GM12878 (cell line): ENCODE data around the gene DPYSL3. TPM values are rescaled to one million over a fixed set of nuclear protein-coding genes. Genes with fewer than 3 reads are reported as not detected.
"Not testable (repeated sequence)": the region's sequence is repeated elsewhere in the genome, so short reads cannot be mapped to it uniquely, and the experiment has no call there.

Experiments
- ATAC-seq: fragments of 200-7000 bp; cut with Tn5 transposase; 3 replicates; pipeline ENCODE4 v1.9.1; 2020; ENCODE audit warnings: mild to moderate bottlenecking, moderate library complexity
- BruUV-seq: library from RNA; stranded (reverse); fragments of 400-500 nt; replicated peaks from 2 replicates; lab custom pipeline; 2021; lab: Mats Ljungman, UMichigan
- CTCF ChIA-PET: fragments of 300-600 bp; sonication (Branson Sonifier 250); formaldehyde crosslinking; extraction: SDS; loops from one replicate; lab custom pipeline; 2021; ENCODE audit warnings: inconsistent platforms; lab: Yijun Ruan, JAX
- POLR2A ChIA-PET: fragments of 350-600 bp; formaldehyde crosslinking; extraction: SDS; loops from one replicate; lab custom pipeline; 2021; ENCODE audit warnings: inconsistent platforms; lab: Charles Lee
- RAD21 ChIA-PET: fragments of 300-600 bp; sonication (Branson Sonifier 250); formaldehyde crosslinking; loops from one replicate; lab custom pipeline; 2023; ENCODE audit warnings: antibody characterized with exemption; ENCODE audit not compliant: unreplicated experiment; lab: Charles Lee
- SMC1A ChIA-PET: fragments of 300-600 bp; sonication (Branson Sonifier 250); formaldehyde crosslinking; loops from one replicate; lab custom pipeline; 2023; ENCODE audit not compliant: unreplicated experiment, uncharacterized antibody; lab: Charles Lee
- DNase-seq: peaks from one replicate; pipeline ENCODE4 v3.0.0-alpha.2; 2011; ENCODE audit warnings: low read depth, low spot score
- FAIRE-seq: peaks from 3 replicates; lab custom pipeline; 2011; peaks lifted over from hg19 to GRCh38; lab: Jason Lieb, UNC
- H2AFZ ChIP-seq: 2 replicates; pipeline ENCODE4 v1.6.0; 2011; ENCODE audit warnings: low read depth, low read length, control low read depth; ENCODE audit not compliant: control insufficient read depth
- H3K27ac ChIP-seq: 2 replicates; pipeline ENCODE4 v1.5.1; 2011; ENCODE audit warnings: control low read depth; ENCODE audit not compliant: control insufficient read depth, insufficient read depth
- H3K27me3 ChIP-seq, 2 experiments: replicated peaks in 1 of 2; 2 replicates each; pipeline versions ENCODE4 v1.6.0 to v1.6.1; 2011; ENCODE audit warnings: low read length in 1 of 2; ENCODE audit not compliant: control insufficient read depth in 2 of 2, insufficient read depth in 2 of 2
- H3K36me3 ChIP-seq, 2 experiments: 2 replicates each; pipeline ENCODE4 v1.5.1; 2011; ENCODE audit warnings: low read length in 1 of 2; ENCODE audit not compliant: control insufficient read depth in 2 of 2, insufficient read depth in 2 of 2
- H3K4me1 ChIP-seq: 2 replicates; pipeline ENCODE4 v1.6.1; 2011; ENCODE audit warnings: mild to moderate bottlenecking, low read length, moderate library complexity, mixed read lengths; ENCODE audit not compliant: control insufficient read depth, insufficient read depth
- H3K4me2 ChIP-seq: 2 replicates; pipeline ENCODE4 v1.6.0; 2011; ENCODE audit warnings: control low read depth; ENCODE audit not compliant: control insufficient read depth, insufficient read depth
- H3K4me3 ChIP-seq: fragments of 200-600 bp; sonication (generic); 2 replicates; pipeline ENCODE4 v1.5.1; 2016
- H3K79me2 ChIP-seq: 2 replicates; pipeline ENCODE4 v1.6.0; 2011; ENCODE audit warnings: low read length; ENCODE audit not compliant: control insufficient read depth, insufficient read depth
- H3K9ac ChIP-seq: 2 replicates; pipeline ENCODE4 v1.8.0; 2011; ENCODE audit warnings: low read length, control low read depth, mixed read lengths; ENCODE audit not compliant: control insufficient read depth, insufficient read depth
- H3K9me3 ChIP-seq: replicated peaks from 3 replicates; pipeline ENCODE4 v1.5.1; 2011; ENCODE audit warnings: mild to moderate bottlenecking, low read length; ENCODE audit not compliant: control insufficient read depth, insufficient read depth
- H4K20me1 ChIP-seq: 2 replicates; pipeline ENCODE4 v1.6.0; 2011; ENCODE audit not compliant: control insufficient read depth, insufficient read depth
- CTCF ChIP-seq, 3 experiments: IDR thresholded peaks in 2 of 3; conservative IDR thresholded peaks in 1 of 3; 2 replicates each; pipeline ENCODE4 v1.5.1; 2011; ENCODE audit warnings: low read depth in 3 of 3, low read length in 3 of 3, mild to moderate bottlenecking in 3 of 3, control low read depth in 2 of 3, moderate library complexity in 2 of 3, inconsistent platforms in 1 of 3, mixed read lengths in 1 of 3; ENCODE audit not compliant: control insufficient read depth in 2 of 3, insufficient read depth in 1 of 3; ENCODE audit errors: extremely low read depth in 1 of 3
- ETV6 ChIP-seq, 2 experiments: fragments of 450-650 bp in 1 of 2; IDR thresholded peaks in 1 of 2; conservative IDR thresholded peaks in 1 of 2; 2 replicates each; pipeline ENCODE4 v1.6.1; 2014; ENCODE audit warnings: antibody characterized with exemption in 1 of 2, borderline replicate concordance in 1 of 2, low read depth in 1 of 2, mild to moderate bottlenecking in 1 of 2, moderate library complexity in 1 of 2
- SMC3 ChIP-seq: IDR thresholded peaks from 2 replicates; pipeline ENCODE4 v1.6.1; 2011; ENCODE audit warnings: low read length, improper control_type of control experiment, borderline replicate concordance
- ZBTB33 ChIP-seq: fragments of 450-650 bp; IDR thresholded peaks from 2 replicates; pipeline ENCODE4 v1.6.1; 2017; ENCODE audit warnings: mild to moderate bottlenecking
- WGBS: methylation state at CpG from one replicate; pipeline ENCODE4 v1.1.6; 2016; ENCODE audit warnings: low lambda C conversion rate; ENCODE audit not compliant: insufficient replicate concordance, insufficient coverage; ENCODE audit errors: missing lambda C conversion rate; 5-methylcytosine and 5-hydroxymethylcytosine counted together
- in situ Hi-C: fragments of 300-500 bp; cut with MboI; formaldehyde crosslinking; loops from 9 replicates; pipeline ENCODE4 v1.14.3; 2018; ENCODE audit warnings: mixed read lengths
- intact Hi-C: fragments of 100-400 bp; cut with micrococcal nuclease; formaldehyde crosslinking; loops from one replicate; pipeline ENCODE4 v1.14.2; 2022; ENCODE audit not compliant: unreplicated experiment
- polyA plus RNA-seq, 11 experiments: library from polyadenylated mRNA; depleted of rRNA in 4 of 11; unstranded in 6 of 11; stranded (reverse) in 5 of 11; fragments of >200 nt; fragmentation: Nextera tagmentation in 4 of 11; fragmentation: Illumina TruSeq in 1 of 11; extraction: Ambion mirVana in 4 of 11; extraction: Trizol in 1 of 11; gene quantifications; 1 replicate in 1 of 11; 2 replicates in 10 of 11; pipeline versions ENCODE4 v1.2.1 to v1.2.3, GENCODE V29; 2011 to 2016; ENCODE audit warnings: inconsistent platforms in 2 of 11, missing spikeins in 2 of 11, low read depth in 1 of 11
- total RNA-seq, 4 experiments: library from RNA; depleted of rRNA in 3 of 4; stranded (reverse); fragments of >200 nt in 3 of 4; fragmentation: Illumina TruSeq in 1 of 4; extraction: Trizol in 1 of 4; gene quantifications; 2 replicates each; pipeline versions ENCODE4 v1.2.1 to v1.2.3, GENCODE V29; 2013 to 2021

The DPYSL3 gene
- total and polyA plus RNA-seq, 10 of the 15 experiments (the other 5 are each of a cell fraction or from before 2014, with no cell fraction given) = 0.08 to 1.5 (median 0.45) TPM; not detected in 1

- CTCF ChIA-PET = interaction anchor here (0.9 to 4.0 kb wide), 24 partner anchors 11 to 716 kb away, joined by 3 to 61 read pairs (median 4); no protein-coding TSS in a partner anchor
- H4K20me1 ChIP-seq = no peaks in the 10 kb centered on the region
- POLR2A ChIA-PET = no interaction called here
- H3K4me2 ChIP-seq = no peak overlapping the region
- in situ Hi-C loops = no loop called here
- no peaks in the 10 kb centered on the region; a peak in 1 of 4 replicates for H3K27me3 ChIP-seq
- no TSS peak for BruUV-seq
- H3K4me1 ChIP-seq = no peaks in the 10 kb centered on the region
- RAD21 ChIA-PET = interaction anchor here (0.7 to 2.6 kb wide), 25 partner anchors 8 to 271 kb away, joined by 3 to 33 read pairs (median 3); no protein-coding TSS in a partner anchor
- H3K36me3 ChIP-seq = no peaks in the 10 kb centered on the region
- SMC1A ChIA-PET = interaction anchor here (0.8 to 2.5 kb wide), 22 partner anchors 10 to 837 kb away, joined by 3 to 27 read pairs (median 4); no protein-coding TSS in a partner anchor
- no peaks in the 10 kb centered on the region for H3K79me2 ChIP-seq
- DNase-seq (no peak), FAIRE-seq (no peak), ATAC-seq (peak; percentile 53; the same call in 2 of the 3 replicates)
- H3K27ac ChIP-seq = no peak overlapping the region
- H2AFZ ChIP-seq = no peak overlapping the region
- no peaks in the 10 kb centered on the region for H3K9me3 ChIP-seq
- H3K9ac ChIP-seq = no peak overlapping the region
- TF ChIP-seq SMC3 (peak; percentile 31; the same call in 1 of the 2 replicates), ETV6 (conservative IDR thresholded peaks at IDR 0.05 in 1 of 2, IDR thresholded peaks at IDR 0.05 in 1 of 2; ENCODE audit: borderline replicate concordance in 1 of 2, low read depth in 1 of 2) (no peak), CTCF (IDR thresholded peaks at IDR 0.05 in 2 of 3, conservative IDR thresholded peaks at IDR 0.05 in 1 of 3; ENCODE audit: control insufficient read depth in 2 of 3, extremely low read depth in 1 of 3, insufficient read depth in 1 of 3, low read depth in 3 of 3, low read length in 3 of 3) (peak; percentile 12 to 49 (median 19); a peak in 2 of 6 replicates), ZBTB33 (no peak)
- intact Hi-C loops = loop anchor here (2.0 to 10.0 kb wide), 2 partner anchors 145 to 275 kb away; no protein-coding TSS in a partner anchor
- H3K4me3 ChIP-seq = no peak overlapping the region
- 0% methylated on average over 2 of the region's 2 CpGs for WGBS
Observed at GRCh38 chr5:147369742-147370374, 140.0 kb downstream of the DPYSL3 start.

GRCh38 chr5:147367381-147367780 lies 142.5 kb downstream of the DPYSL3 start:
- H3K79me2 ChIP-seq, H3K9me3 ChIP-seq, SMC1A ChIA-PET, H3K36me3 ChIP-seq, in situ Hi-C loops, H4K20me1 ChIP-seq, BruUV-seq, H3K4me3 ChIP-seq, H3K27ac ChIP-seq, RAD21 ChIA-PET, DNase-seq, H2AFZ ChIP-seq, POLR2A ChIA-PET, FAIRE-seq, ATAC-seq, H3K4me1 ChIP-seq, H3K4me2 ChIP-seq, H3K9ac ChIP-seq, H3K27me3 ChIP-seq: not testable (repeated sequence)
- intact Hi-C loops = loop anchor here (10.0 kb wide), 1 partner anchor 273 kb away; no protein-coding TSS in a partner anchor
- WGBS = 34% methylated on average over 6 of the region's 6 CpGs
- CTCF ChIA-PET = interaction anchor here (1.0 to 4.0 kb wide), 3 partner anchors 25 to 268 kb away, joined by 5 to 34 read pairs (median 27); no protein-coding TSS in a partner anchor
